GM18909 (cell line): Measurements from ENCODE around the gene INHA.

Source experiments
- ATAC-seq: cut with Tn5 transposase; IDR thresholded peaks from one replicate; pipeline ENCODE4 v1.9.1; 2021; ENCODE audit warnings: mild to moderate bottlenecking; ENCODE audit not compliant: unreplicated experiment, poor library complexity

The INHA gene

DNA sequence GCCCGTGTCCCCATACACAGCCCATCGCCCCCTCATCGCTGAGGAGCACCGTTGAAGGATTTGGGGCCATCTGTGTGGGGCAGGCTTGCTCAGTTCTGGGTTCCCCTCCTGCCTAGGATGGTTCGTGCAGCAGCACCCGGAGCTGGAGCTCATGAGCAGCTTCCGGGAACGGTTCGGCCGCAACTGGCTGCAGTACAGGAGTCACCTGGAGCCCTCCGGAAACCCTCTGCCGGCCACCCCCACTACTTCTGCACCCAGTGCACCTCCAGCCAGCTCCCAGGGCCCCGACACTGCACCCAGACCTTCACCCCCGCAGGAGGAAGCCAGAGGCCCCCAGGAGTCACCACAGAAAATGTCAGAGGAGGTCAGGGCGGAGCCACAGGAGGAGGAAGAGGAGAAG lies 35.8 kb downstream of the INHA start:
- no peak for ATAC-seq

DNA sequence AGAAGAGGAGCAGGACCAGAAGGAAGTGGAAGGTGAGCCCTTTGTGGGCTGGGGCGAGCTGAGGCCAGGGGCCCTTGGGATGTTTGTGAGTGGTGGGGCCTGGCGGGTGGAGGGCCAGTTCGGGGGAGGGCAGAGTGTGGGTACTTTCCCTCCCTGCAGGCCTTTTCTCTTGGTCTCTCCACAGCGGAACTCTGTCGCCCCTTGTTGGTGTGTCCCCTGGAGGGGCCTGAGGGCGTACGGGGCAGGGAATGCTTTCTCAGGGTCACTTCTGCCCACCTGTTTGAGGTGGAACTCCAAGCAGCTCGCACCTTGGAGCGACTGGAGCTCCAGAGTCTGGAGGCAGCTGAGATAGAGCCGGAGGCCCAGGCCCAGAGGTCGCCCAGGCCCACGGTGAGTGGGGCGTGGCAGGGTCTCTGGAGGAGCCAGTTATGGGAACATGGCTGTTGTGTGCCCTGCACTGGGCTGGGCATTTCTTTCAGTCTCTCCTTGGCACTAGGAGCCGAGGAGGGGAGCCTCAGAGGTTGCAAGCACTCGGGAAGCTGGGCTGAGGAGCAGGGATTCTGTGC lies 36.4 kb downstream of the INHA start:
- ATAC-seq = no peak

DNA sequence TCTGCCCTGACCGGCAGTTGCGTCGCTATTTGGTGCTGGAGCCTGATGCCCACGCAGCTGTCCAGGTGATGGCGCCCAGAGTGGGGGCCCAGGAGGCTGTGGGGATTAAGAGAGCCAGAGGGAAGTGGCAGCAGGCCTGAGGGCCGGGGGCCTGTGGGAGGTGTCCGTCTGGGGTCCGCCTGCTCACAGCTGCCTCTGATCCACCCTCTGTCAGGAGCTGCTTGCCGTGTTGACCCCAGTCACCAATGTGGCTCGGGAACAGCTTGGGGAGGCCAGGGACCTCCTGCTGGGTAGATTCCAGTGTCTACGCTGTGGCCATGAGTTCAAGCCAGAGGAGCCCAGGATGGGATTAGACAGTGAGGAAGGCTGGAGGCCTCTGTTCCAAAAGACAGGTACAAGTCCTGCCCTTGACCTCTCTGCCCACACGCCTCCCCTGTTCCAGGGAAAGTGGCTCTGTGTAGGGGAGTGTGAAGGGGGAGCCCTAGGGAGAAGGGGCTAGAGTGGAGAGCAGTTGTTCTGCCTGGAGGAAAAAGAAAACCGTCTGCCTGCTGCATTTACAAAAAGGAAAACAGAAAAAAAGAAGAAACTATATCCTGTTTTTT lies 37.1 kb downstream of the INHA start:
- no peak for ATAC-seq

DNA sequence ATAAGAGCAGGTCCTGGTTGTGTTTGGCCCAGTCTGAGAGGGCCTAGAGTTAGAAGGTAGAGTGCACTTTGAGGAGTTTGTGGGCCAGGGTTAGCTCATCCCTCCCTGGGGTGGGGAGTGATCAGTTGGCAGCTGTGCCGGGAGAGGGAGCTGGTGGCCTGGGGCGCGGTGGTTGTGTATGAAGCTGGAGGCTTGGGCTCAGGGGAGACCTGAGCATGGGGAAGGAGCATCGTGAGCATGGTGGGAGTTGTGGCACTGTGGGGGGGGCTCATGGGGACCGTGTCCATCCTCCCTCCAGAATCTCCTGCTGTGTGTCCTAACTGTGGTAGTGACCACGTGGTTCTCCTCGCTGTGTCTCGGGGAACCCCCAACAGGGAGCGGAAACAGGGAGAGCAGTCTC lies 39.2 kb downstream of the INHA start:
- ATAC-seq = no peak

DNA sequence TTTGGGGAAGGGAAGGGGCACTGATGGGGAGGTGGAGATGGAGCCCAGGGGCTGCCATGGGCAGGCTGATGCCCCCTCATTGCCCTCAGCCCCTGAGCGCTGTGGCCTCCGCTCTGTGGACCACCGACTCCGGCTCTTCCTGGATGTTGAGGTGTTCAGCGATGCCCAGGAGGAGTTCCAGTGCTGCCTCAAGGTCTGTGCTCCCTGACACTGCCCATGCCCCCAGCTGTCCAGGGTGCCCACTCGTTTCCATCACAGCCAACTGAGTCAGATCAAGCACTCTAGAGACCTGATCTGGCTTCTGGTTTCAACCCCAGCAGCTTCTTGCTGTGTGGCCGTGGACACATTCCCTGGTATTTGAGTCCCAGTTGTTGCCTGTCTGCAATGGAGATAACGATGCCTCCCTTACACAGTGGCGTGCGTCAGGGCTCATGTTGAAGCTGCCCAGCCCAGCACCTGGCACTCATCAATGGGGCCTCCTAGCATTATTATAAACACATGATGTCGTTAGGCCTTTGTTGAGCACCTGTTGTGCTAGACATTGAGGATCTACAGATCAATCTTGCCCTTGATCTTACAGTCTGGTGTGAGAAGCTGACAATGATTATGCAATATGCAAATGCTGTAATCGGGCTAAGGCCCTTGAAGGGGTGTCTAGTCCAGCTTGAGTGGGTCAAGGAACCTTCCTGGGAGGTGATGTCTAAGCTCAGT lies 39.9 kb downstream of the INHA start:
- no peak for ATAC-seq

DNA sequence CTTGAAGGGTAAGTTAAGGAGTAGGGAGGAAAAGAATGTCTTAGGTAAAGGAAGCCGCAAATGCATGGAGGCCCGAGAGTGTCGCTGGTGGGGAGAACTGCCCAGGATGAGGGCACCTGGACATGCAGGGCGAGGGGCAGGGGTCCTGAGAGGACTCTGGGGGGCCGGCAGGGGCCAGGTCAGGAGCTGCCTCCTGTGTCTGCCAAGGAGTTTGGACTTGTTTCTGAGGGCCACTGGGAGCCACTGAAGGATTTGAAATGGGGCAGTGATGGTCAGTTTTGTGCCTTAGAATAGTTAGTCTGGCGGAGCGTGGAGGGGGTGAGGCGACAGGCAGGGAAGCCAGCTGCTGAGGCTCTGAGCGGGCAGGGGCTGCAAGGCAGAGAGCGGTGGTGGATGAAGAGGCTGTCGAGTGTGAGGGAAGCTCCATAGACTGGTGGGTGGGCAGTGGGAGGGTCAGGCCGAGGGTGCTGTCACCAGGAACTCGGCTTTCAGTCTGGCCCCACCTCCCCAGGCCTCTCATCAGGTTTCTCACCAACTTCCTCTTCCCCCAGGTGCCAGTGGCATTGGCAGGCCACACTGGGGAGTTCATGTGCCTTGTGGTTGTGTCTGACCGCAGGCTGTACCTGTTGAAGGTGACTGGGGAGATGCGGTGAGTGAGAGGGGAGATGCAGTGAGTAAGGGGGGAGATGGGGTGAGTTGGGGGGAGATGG lies 40.6 kb downstream of the INHA start:
- no peak for ATAC-seq

DNA sequence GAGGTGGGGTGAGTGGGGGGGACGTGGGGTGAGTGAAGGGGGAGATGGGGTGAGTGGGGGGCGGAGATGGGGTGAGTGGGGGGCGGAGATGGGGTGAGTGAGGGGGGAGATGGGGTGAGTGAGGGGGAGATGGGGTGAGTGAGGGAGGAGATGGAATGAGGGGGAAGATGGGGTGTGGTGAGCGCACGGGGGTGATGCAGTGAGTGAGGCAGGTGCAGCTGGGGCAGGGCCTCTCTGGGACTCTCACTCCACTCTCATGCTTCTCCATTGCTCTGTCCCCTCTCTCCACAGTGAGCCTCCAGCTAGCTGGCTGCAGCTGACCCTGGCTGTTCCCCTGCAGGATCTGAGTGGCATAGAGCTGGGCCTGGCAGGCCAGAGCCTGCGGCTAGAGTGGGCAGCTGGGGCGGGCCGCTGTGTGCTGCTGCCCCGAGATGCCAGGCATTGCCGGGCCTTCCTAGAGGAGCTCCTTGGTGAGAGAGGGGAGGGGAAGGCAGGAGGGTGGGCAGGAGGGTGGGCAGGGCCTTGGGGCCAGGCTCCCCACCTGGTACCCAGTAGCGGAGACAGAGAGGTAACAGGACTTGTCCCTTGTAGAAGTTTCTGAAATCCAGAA lies 41.5 kb downstream of the INHA start:
- ATAC-seq = no peak

DNA sequence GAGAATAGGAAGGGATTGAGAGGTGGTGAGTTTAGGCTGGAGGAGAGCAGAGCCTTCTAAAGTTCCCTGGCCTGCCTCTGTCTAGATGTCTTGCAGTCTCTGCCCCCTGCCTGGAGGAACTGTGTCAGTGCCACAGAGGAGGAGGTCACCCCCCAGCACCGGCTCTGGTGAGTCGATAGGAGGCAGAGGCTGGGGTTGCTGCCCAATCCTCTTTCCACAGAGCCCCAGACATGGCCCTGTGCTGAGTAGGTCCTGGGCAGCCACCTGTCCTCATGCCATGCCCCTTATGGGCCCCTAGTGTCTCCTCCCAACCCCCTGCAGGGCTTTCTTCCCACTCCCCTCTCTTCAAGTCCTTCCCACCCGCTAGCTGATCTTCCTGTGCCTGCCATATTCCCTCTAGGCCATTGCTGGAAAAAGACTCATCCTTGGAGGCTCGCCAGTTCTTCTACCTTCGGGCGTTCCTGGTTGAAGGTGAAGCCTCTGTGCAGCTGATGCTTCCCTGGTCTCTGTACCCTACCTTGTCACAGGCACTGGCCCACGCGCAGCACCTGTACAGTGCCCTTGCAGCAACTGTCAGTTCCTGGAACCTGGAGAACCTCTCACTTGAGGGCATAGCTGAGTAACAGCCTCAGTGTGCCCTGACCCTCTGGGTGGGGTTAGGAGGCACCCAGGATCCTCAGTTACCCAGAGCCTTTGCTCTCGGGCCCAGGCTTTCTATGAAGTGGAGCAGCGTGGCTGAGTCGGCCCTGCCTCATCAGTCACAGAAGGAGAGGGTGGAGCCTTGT lies 42.2 kb downstream of the INHA start:
- no peak for ATAC-seq

DNA sequence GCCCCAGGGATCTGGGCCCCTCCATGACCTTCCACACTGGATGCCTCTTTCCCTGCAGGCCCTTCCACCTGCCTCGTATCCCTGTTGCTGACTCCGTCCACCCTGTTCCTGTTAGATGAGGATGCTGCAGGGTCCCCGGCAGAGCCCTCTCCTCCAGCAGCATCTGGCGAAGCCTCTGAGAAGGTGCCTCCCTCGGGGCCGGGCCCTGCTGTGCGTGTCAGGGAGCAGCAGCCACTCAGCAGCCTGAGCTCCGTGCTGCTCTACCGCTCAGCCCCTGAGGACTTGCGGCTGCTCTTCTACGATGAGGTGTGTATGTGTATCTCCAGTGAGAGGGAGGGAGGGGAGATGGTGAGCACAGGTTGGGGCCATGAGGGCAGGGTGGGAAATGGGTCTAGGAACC lies 42.9 kb downstream of the INHA start:
- ATAC-seq = no peak

DNA sequence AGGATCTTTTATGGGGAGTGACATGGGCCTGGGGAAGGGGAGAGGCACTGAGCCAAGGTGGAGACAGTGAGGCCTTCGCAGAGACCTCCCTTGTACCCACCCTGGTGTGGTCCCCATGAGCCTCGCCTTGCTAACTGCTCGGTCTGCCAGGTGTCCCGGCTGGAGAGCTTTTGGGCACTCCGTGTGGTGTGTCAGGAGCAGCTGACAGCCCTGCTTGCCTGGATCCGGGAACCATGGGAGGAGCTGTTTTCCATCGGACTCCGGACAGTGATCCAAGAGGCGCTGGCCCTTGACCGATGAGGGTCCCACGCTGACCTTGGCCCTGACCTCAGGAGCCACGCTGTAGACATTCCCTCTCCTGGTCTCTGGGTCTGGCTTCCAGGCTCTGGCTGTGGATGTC lies 43.8 kb downstream of the INHA start:
- ATAC-seq = no peak

DNA sequence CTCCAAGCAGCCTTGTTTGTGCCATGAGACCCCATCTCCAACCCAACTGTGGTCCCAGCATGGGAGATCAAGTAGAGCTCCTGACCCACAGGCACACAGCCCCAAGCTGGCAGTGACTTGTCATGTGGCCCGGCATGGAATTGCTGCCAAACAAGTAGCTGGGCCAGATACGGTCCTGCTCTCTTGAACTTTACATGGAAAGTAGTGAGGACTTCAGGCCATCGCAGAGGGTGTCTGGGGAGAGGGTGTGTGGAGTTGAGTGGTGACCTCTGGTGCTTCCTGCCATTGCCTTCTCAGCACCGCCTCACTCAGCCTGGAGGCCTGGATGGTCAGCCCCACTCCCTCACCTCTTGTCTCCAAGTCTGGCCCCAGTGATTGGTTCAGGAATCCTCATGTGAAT lies 44.4 kb downstream of the INHA start:
- no peak for ATAC-seq

DNA sequence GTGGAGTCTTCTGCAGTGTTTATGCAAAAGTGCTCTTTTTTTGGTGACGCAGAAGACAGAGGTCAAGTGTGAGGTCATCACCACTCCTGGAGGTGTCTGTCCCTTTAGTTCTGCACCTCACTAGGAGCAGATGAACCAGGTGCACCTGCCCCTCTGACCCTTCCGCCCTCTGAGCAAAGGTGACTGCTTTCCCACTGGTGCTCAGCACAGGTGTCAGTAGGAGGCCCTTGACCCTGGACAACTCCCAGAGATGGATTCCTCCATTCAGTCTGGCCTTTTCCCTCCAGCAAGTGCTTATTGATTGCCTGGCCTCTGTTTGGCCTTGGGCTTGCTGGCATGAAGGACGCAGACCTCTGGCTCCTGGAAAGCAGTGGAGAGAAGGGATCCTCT lies 46.6 kb downstream of the INHA start:
- no peak for ATAC-seq

DNA sequence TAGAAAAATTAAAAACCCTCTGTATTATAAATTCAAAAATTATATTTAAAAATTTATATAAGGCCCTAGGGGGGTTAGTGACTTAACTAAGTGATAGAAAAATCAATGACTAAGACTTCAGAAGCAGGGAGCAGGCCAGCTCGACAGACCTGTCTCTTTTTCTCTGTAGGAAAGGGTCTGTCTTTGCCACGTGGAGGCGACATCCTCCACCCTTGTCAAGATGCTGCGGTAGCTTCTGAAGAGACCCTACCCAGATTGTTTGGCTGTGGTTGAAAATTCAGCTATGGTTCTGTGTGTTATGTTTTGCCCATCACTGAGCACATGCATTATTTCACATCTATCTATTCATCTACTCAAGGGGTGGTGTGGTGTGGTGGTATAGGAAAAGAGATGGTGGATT lies 47.1 kb downstream of the INHA start:
- no peak for ATAC-seq

DNA sequence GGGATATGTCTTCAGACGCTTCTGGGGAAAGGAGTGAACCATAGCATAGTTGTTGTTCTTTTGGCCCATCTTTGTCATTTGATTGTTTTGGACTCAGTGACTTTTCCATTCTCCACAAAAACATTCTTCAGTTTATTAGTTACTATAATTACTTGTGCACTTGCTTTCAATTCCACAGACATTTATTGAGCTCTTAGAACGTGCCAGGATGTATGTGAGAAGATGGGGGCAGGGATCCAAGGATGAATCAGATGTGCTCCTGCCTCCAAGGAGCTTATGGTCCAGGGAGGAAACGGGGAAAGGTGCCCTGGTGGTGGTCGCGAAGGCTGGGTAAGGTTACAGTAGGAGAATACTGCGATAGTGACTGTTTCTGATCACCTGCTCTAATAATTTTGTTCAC lies 48.4 kb downstream of the INHA start:
- ATAC-seq = no peak

DNA sequence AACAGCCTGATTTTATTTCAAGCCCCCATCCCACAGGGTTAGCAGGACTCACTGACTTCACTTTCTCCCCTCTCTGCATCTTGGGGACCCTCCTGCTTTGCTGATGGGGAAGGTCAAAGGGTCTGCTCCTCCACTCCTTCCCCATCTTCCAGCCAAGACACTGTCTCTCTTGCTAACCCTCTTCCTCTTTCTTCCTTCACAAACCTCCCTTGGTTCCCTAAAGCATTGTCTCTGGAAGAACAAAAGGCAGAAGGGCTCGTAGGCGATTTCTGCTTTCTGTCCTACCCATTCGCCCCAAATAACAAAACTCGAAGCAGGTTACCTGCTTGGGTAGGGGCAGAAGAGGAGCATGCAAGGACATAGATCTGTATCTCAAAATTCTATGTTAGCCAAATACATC lies 49.8 kb downstream of the INHA start:
- no peak for ATAC-seq

DNA sequence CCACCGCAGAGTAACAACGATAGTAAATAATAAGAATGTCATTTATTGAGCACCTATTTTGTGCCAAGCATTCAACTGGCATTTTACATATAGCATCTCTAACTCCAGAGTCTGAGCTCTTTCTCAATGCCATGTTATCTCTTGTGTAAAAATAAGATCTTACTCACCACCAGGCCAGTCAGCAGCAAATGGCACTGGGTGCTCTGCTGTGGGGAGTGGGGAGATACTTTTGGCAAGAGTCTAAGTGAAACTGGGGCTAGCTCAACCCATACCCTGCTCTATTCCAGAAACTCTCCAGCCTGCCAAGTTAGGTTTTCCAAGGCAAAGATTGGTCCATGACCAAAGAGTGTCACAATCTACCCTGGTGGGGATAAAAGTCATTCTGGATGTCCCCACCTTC lies 50.4 kb downstream of the INHA start:
- no peak for ATAC-seq

DNA sequence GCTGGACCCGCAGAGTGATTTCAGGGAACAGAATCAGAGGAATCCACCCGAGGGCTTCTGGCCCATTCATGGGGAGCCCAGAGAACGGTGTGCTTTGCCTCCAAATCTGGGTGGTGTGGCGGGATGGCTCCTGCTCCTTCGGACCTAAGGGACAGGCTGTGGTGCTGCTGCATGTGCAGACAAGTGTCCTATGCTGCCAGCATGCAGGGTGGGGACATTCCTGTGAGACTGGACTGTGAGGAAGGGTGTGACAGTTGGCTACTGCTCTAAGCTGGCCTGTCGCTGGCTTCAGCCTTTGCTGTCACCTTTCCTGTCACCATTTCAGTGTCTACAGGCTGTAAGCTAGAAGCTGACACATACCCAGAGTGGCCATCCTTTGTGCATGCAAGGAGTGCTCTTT lies 52.5 kb downstream of the INHA start:
- ATAC-seq = no peak

DNA sequence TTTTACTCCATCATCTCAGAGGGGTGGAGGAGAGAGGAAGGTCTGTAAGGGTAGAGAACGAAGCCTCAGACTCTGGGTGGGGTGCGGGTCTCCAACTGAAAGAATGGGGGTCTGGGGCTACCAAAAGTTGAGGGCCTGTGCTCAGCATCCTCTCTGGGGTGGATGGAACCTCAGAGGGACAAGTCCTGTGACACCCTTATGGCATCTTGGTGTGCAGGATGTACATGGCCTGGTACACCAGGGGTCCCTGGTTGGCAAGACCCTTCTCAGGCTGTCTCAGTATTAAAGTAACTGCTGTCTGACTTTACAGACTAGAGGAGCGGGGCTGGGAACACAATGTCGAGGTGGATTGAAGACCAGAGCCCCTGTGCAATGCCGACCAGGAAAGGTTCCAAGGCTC lies 53.1 kb downstream of the INHA start:
- ATAC-seq = no peak
